ENCODE measurements around the gene FNDC3A. TPM values are rescaled to one million over a fixed set of nuclear protein-coding genes. Genes with fewer than 3 reads are reported as not detected.
"Not testable (repeated sequence)": the region's sequence is repeated elsewhere in the genome, so short reads cannot be mapped to it uniquely, and the experiment has no call there.

The FNDC3A gene
- total RNA-seq, 1 donor from 2014 or later: 16.9 TPM

DNA sequence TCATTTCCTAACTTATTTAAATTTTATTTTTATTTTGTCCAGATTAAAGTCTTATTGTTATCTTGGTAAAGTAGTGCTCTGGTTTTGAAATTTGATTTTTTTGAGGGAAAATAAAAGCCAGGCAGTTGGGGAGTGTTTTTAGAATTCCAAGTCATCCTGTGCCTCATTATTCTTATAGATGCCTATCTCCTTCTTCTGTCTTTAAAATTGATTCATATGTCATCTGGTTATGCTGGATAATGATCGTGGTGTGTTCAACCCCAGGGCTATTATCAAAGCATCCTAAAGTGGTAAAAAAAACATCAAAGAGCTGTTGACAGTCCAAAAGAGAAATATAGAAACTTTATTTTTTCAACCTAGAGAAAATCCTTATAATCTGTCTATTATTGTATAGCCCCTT lies 6.0 kb upstream of the FNDC3A start:
- no peak for ATAC-seq (ENCODE audit: poor library complexity)
- intact Hi-C loops (cut with DNase I): loop anchor here (10.0 kb wide), 1 partner anchor 145 kb away; no protein-coding TSS in a partner anchor
- no peak for DNase-seq

DNA sequence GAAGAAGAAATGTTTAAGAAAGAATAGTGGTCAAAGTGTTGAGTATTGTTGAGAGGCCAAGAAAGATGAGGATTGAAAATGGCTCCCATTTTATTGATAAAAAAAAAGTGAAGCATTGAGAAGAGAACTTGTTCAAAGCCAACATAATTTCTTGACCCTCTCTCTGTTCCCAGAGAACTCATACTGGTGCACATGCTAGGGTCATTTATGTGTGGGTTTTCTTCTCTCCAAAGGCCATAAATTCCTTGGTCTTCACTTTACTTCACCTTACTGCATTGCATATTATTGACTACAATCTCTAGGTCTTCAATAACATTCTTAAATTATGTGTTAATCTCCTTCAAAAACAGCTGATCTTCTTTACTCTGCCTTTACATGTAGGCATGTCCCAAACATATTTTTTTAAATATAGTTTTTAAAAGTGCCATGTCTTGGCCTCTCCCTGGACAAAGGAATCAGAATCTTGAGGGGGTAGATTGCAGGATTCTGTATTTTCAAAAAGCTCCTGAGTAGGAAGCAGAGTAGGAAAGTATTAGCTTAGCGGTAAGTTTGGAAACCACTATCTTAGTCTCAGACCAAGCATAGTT lies 1.8 kb upstream of the FNDC3A start:
- ATAC-seq (ENCODE audit: poor library complexity): no peak
- DNase-seq: no peak
- intact Hi-C loops (cut with DNase I): loop anchor here (10.0 kb wide), 1 partner anchor 141 kb away; no protein-coding TSS in a partner anchor

- ATAC-seq (ENCODE audit: poor library complexity): no peak
- intact Hi-C loops (cut with DNase I): loop anchor here (10.0 kb wide), 1 partner anchor 140 kb away; no protein-coding TSS in a partner anchor
- DNase-seq: no peak
Observed at GRCh38 chr13:48975101-48975855, 434 bp upstream of the FNDC3A start.

GRCh38 chr13:48976576-48977285 lies 1.0 kb downstream of the FNDC3A start:
- DNase-seq (no peak), ATAC-seq (ENCODE audit: poor library complexity) (peak; percentile 33)
- intact Hi-C loops (cut with DNase I): loop anchor here (10.0 kb wide), 1 partner anchor 138 kb away; no protein-coding TSS in a partner anchor

- ATAC-seq (ENCODE audit: poor library complexity) (no peak), DNase-seq (no peak)
- intact Hi-C loops (cut with DNase I): loop anchor here (10.0 kb wide), 1 partner anchor 138 kb away; no protein-coding TSS in a partner anchor
Observed at GRCh38 chr13:48977286-48977625, 1.5 kb downstream of the FNDC3A start.

- no peak for DNase-seq
- ATAC-seq (ENCODE audit: poor library complexity): no peak
- intact Hi-C loops (cut with DNase I): loop anchor here (10.0 kb wide), 1 partner anchor 137 kb away; no protein-coding TSS in a partner anchor
Observed at GRCh38 chr13:48977973-48978372, 2.3 kb downstream of the FNDC3A start.

DNA sequence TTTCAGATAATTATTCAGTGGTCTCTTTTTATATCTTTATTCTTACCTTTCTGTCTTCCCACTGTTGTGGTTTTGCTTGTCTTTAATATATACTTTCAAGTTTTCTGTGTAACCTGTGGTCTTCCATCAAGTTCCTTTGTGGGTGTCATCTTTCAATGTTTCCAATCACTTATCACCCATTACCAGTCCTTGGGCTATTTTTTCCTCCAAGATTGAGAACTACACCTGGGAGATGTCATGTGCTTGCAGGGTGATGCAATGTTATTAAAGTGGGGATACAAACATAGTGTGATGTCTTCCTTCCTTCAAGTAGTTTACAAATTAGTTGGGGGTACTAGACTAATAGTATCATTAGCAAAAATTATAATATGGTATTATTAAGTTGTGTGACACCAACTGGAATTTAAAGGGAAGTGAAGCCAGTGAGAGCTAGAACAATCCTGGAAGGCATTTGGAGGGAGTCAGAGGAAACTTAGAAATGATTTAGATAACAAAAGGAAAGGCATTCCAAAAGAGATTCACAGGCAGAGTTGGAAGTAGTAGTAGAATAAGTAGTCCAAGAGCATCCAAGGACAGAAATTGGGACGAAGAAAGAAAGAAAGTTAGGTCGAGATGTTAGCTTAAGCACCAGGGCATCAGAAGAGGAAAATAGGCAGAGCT lies 3.4 kb downstream of the FNDC3A start:
- intact Hi-C loops (cut with DNase I): loop anchor here (10.0 kb wide), 1 partner anchor 136 kb away; no protein-coding TSS in a partner anchor
- no peak for ATAC-seq (ENCODE audit: poor library complexity)

GRCh38 chr13:48979892-48980291 lies 4.2 kb downstream of the FNDC3A start:
- ATAC-seq (ENCODE audit: poor library complexity) (no peak), DNase-seq (no peak)
- intact Hi-C loops (cut with DNase I): loop anchor here (10.0 kb wide), 1 partner anchor 135 kb away; no protein-coding TSS in a partner anchor

More for the DNA sequence above, 3.4 kb downstream of the FNDC3A start:
- no peak for DNase-seq

DNA sequence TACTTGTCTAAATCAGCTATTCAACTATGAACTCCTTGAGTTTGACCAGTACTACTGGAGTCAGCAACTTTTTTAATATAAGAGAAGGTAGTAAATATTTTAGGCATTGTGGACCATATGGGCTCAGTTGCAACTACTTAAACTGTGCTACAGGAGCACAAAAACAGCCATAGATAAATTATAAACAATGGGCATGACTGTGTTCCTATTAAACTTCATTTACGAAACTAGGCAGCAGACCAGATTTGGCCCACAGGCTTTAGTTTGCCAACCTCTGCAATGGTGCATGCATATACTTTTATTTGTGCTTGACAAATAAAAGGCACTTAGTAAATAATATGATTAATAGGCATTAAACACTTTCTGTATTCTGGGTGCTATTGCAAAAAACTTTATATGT lies 7.6 kb downstream of the FNDC3A start:
- DNase-seq (no peak), ATAC-seq (ENCODE audit: poor library complexity) (no peak)
- intact Hi-C loops (cut with DNase I): no loop called here

DNA sequence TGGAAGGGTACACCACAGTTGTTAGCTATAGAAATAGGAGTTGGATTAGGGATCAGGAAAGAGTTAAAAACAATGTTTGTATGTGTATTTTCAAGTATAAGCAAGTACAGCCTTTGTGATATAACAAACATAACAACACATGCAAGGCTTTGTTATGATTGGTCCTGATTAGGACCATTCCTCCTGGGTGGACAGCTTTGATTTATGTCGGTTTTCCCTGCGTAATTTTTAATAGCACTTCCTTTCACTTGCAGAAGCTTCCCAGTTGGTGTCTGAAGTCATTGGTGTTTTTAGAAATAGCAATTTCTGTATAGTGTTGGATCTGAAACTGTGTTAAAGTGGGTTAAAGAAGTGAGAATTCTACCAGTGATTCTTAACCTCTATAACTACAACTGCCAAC lies 10.0 kb downstream of the FNDC3A start:
- intact Hi-C loops (cut with DNase I): no loop called here
- DNase-seq: no peak
- no peak for ATAC-seq (ENCODE audit: poor library complexity)

GRCh38 chr13:48990900-48991299 lies 15.2 kb downstream of the FNDC3A start:
- ATAC-seq (ENCODE audit: poor library complexity) (no peak), DNase-seq (no peak)
- intact Hi-C loops (cut with DNase I): no loop called here

GRCh38 chr13:48993150-48993549 lies 17.4 kb downstream of the FNDC3A start:
- DNase-seq: no peak
- intact Hi-C loops (cut with DNase I): no loop called here
- ATAC-seq (ENCODE audit: poor library complexity): no peak

DNA sequence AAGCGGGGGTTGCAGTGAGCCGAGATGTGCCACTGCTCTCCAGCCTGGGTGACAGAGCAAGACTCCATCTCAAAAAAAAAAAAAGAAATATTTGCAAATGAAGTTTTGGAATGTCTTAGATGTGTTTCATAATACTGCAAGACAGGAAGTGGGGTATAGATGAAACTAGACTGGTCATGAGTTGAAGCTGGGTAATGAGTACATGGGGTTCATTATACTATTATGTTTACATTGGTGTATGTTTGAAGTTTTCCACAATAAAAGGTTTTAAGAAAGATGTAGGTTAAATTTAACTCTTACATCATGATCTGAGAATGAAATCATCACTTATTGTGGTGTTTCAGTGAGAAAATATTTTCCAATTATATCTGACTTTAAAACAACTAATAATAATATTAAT lies 19.0 kb downstream of the FNDC3A start:
- ATAC-seq (ENCODE audit: poor library complexity) (no peak), DNase-seq (no peak)
- intact Hi-C loops (cut with DNase I): no loop called here

- intact Hi-C loops (cut with DNase I): no loop called here
- ATAC-seq (ENCODE audit: poor library complexity) (no peak), DNase-seq (no peak)
Observed at GRCh38 chr13:48998641-48999292, 23.1 kb downstream of the FNDC3A start.

GRCh38 chr13:49000247-49000646 lies 24.5 kb downstream of the FNDC3A start:
- intact Hi-C loops (cut with DNase I): no loop called here
- ATAC-seq (ENCODE audit: poor library complexity): no peak
- no peak for DNase-seq

DNA sequence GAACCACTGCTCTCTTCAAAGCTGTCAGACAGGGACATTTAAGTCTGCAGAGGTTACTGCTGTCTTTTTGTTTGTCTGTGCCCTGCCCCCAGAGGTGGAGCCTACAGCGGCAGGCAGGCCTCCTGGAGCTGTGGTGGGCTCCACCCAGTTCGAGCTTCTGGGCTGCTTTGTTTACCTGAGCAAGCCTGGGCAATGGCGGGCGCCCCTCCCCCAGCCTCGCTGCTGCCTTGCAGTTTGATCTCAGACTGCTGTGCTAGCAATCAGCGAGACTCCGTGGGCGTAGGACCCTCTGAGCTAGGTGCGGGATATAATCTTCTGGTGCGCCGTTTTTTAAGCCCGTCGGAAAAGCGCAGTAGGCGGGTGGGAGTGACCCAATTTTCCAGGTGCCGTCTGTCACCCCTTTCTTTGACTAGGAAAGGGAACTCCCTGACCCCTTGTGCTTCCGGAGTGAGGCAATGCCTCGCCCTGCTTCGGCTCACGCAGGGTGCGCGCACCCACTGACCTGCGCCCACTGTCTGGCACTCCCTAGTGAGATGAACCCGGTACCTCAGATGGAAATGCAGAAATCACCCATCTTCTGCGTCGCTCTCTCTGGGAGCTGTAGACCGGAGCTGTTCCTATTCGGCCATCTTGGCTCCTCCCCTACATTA lies 43.4 kb downstream of the FNDC3A start:
- intact Hi-C loops (cut with DNase I): not testable (repeated sequence)

DNA sequence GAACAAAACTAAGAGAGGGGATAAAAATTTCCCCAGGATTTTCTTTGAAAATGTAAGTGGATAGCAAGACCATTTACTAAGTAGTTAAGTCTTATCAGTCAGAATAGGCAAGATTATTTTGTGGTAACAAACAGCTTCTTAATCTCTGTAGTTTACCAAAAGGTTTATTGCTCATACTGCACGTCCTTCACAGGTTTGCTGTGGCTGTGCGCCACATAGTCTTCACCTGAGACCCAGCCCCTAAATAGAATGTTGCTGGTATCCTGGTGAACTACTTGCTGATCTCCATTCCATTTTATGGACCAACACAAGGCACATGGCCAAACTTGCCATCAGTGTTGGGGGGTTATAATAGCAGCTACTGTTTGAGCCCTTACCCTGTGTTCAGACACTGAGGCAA lies 44.6 kb downstream of the FNDC3A start:
- intact Hi-C loops (cut with DNase I): no loop called here
- no peak for DNase-seq

More for the DNA sequence above, 43.4 kb downstream of the FNDC3A start:
- not testable (repeated sequence) for ATAC-seq (ENCODE audit: poor library complexity); DNase-seq

GRCh38 chr13:49020940-49021553 lies 45.3 kb downstream of the FNDC3A start:
- ATAC-seq (ENCODE audit: poor library complexity) (no peak), DNase-seq (no peak)
- intact Hi-C loops (cut with DNase I): no loop called here

More for the DNA sequence above, 44.6 kb downstream of the FNDC3A start:
- ATAC-seq (ENCODE audit: poor library complexity): no peak

Measured in Right ventricle myocardium superior (tissue), 1 donor.